ENCODE results near the gene BOK.

BOK gene

DNA sequence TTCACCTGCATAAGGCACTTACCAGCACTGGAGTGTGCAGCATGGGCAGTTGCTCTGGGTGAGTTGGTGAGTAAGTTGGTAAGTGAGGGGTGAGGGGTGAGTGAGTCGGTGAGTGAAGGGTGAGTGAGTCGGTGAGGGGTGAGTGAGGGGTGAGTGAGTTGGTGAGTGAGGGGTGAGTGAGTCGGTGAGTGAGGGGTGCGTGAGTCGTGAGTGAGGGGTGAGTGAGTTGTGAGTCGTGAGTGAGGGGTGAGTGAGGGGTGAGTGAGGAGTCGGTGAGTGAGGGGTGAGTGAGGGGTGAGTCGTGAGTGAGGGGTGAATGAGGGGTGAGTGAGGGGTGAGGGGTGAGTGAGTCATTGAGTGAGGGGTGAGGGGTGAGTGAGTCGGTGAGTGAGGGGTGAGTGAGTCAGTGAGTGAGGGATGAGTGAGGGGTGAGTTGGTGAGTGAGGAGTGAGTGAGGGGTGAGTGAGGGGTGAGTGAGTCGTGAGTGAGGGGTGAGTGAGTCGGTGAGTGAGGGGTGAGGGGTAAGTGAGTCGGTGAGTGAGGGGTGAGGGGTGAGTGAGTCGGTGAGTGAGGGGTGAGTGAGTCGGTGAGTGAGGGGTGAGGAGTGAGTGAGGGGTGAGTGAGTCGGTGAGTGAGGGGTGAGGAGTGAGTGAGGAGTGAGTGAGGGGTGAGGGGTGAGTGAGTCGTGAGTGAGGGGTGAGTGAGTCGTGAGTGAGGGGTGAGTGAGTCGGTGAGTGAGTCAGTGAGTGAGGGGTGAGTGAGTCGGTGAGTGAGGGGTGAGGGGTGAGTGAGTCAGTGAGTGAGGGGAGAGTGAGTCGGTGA is 61.3 kb downstream of the BOK start:
- peaks cover 38 to 61% (median 50%) of the 10 kb centered on the region in 10 experiments for H3K4me1 ChIP-seq
- H3K4me2 ChIP-seq, result peak overlapping the region; percentile 82 to 98 (median 94)
- peak overlapping the region in 9 of 11 experiments; percentile 74 to 83 (median 78); a peak in 14 of 22 replicates for H3K9ac ChIP-seq
- H4K20me1 ChIP-seq, result peaks cover 0 to 64% (median 19%) of the 10 kb centered on the region in 11 experiments; a peak in 15 of 22 replicates
- H3K27ac ChIP-seq, result peak overlapping the region in 10 of 11 experiments; percentile 79 to 93 (median 88); a peak in 20 of 22 replicates
- H3K9me3 ChIP-seq (replicated peaks in 1 of 11), result peaks cover 0 to 14% (median 0%) of the 10 kb centered on the region in 11 experiments; a peak in 6 of 22 replicates
- H3K27me3 ChIP-seq, result no peaks in the 10 kb centered on the region
- H3K36me3 ChIP-seq, result peaks cover 0 to 66% (median 36%) of the 10 kb centered on the region in 11 experiments; a peak in 20 of 22 replicates
- peak overlapping the region in 1 of 10 experiments; percentile 59; a peak in 2 of 20 replicates for H3K4me3 ChIP-seq
- TF ChIP-seq Cebpa-rat (IDR thresholded peaks at IDR 0.05), result no peak

- H3K4me1 ChIP-seq, result peaks cover 38 to 66% (median 52%) of the 10 kb centered on the region in 10 experiments
- H3K9me3 ChIP-seq (replicated peaks in 1 of 11), result peaks cover 0 to 14% (median 0%) of the 10 kb centered on the region in 11 experiments; a peak in 6 of 22 replicates
- H3K4me3 ChIP-seq, result no peak overlapping the region
- no peaks in the 10 kb centered on the region for H3K27me3 ChIP-seq
- peak overlapping the region in 6 of 11 experiments; percentile 7 to 98 (median 56); a peak in 7 of 22 replicates for H3K4me2 ChIP-seq
- no peak overlapping the region; a peak in 1 of 22 replicates for H3K9ac ChIP-seq
- H3K36me3 ChIP-seq, result peaks cover 0 to 68% (median 42%) of the 10 kb centered on the region in 11 experiments; a peak in 20 of 22 replicates
- H3K27ac ChIP-seq, result peak overlapping the region in 7 of 11 experiments; percentile 83 to 93 (median 89); a peak in 11 of 22 replicates
- no peak for TF ChIP-seq Cebpa-rat (IDR thresholded peaks at IDR 0.05)
- peaks cover 0 to 64% (median 22%) of the 10 kb centered on the region in 11 experiments; a peak in 14 of 22 replicates for H4K20me1 ChIP-seq
Measured at GRCh38 chr2:241620419-241620769, 61.8 kb downstream of the BOK start.

Data from BLaER1 treated with 17β-estradiol and CSF1 and Interleukin-3, amounts not matched to agents 10 nM and 100 nM (cell line).